GM19324 (cell line): ENCODE measurements around the gene SFMBT1.

Source experiments
- ATAC-seq: cut with Tn5 transposase; IDR thresholded peaks from one replicate; pipeline ENCODE4 v1.9.1; 2021; ENCODE audit warnings: mild to moderate bottlenecking, moderate library complexity; ENCODE audit not compliant: unreplicated experiment, low FRiP score

The SFMBT1 gene

DNA sequence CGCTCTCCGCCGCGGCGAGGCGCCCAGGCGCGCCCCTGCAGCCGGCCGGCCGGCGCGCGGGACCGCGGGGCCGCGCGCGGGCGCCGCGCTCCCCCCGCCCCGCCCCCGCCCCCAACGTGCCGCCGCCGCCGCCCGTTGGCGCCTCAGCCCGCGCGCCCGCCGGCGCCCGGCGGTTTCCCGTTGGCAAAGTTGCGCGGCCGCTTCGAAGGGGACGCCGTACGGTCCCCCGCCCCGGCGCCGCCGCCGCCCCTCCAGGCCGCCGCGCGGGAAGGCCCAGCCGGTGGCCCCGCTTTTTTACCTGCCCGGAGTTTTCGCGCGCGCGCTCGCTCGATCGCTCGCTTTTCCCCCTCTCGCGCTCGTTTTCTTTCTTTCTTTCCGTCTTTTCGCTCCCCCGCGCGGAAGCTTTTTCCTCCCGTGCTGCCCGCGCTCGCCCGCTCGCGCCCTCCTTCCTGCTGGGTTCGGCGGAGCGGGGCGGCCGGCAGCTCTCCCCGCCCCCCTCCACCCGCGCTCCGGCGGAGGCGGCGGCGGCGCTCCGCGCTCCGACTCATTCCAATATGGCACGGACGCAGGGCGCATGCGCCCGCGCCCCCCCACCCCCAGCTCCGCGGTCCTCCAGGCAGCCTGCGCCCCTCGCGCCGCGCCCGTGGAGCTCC is at the start of gene SFMBT1:
SFMBT1 (minus strand) TSS at position 556 of the 653 bp plus-strand sequence. CDS start 76,945 bp downstream, outside the sequence.
- ATAC-seq, result peak; percentile 63

DNA sequence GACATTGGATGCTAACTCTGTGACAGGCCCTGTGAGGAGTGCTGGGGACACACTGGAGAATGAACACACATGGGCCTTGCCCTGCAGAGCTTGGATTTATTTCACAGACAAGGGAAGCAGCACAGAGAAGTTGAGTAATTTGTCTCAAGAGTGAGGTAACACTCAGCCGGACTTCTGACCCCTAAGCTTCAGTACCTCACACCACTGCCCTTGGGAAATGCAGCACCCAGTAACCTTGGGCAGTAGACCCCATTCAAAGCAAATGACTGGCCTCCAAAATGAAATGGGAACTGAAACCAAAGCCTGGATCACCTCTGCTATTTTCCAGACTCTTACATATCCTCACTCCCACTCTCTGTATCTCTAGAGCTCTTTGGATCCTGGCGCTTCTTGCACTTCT is 47.1 kb upstream of the SFMBT1 start:
- no peak for ATAC-seq

- ATAC-seq, result no peak
These were observed 46.3 kb upstream of the SFMBT1 start for GRCh38 chr3:53092216-53092615.

DNA sequence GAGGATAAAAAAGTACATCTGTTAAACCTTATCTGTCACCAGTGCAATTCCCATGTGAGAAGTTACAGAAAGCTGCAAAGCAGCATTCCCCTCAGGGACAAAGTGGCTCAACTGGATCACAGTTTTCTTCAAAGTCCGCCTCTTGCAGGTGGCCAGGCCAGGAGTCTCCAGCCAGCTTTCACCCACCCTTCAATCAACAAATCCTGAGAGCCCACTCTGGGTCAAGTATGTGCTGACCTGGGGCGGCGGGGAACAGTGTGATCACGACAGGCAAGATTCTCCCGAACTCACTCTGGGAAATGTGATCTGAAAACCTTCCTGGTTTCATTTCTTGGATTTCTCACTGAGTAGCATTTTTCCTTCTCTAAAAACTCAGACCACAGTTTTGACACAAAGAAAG is 45.1 kb upstream of the SFMBT1 start:
- no peak for ATAC-seq

DNA sequence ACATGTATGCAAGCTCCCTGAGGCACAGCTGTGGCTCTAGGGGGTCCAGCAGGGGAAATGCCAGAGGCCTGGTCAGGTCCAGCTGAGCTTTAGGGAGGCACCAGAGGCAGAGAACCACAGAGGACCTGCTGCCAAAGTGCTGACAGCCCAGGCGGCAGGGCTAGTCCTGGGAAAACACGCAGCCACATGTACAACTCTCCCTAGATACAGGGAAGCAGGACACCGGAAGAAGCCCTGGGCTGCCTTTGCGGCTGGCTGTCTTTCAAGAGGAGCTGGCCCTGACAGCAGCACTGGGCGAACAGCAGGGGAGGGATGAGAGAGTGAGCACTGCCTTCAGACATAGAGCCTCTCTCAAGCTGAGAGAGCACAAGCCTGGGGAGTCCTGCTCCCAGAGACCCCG is 43.6 kb upstream of the SFMBT1 start:
- ATAC-seq, result no peak

DNA sequence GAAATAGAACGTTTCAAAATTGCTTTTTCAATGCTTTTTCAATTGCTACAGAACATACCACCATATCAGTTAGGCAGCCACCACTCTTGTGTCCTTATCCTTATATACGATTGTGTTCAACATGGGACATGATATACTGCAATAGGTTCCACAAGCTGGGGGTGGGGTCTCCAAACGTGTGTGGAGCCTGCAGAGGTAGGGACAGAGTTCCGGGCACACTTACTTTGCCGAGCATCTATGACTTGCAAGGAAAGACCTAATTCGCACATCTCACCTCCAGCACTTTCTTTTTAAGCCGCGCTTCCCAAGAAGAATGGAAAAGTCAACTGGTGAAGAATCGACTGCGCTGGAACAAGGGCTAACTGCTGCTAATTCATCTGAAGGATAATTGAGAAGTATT is 39.6 kb upstream of the SFMBT1 start:
- ATAC-seq, result no peak

DNA sequence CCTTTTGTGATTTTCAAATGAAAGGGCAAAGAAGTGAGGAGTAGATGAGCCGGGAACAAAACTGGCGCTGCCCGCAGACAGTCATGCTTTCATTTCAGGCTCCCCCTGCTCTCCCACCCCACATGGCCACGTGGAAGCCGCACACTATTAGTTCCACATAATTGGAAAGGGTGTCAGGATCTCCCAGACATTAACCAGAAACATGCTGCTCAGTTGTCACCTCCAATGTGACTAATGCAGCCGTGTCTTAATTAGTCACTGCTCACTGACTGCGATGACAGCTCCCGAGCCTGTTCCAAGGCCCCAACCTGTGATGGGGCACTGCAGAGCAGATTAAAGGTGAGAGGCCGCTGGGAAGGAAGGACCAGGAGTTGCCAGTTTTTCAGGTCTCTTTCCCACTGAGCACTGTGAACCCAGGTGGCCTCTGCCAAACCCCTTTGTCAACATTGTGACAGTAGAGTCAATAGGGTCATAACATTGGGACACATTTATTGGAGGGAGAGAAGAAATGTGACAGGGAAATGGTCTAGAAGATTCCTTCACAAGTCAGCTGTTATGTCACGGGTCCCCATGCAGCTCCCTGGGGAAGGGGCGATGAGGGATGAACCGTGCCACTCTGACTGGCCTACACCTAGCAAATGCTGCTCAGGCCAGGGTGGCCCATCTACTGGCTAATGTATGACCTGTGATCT is 38.6 kb upstream of the SFMBT1 start:
- ATAC-seq, result no peak

- ATAC-seq, result no peak
These were observed 38.1 kb upstream of the SFMBT1 start for GRCh38 chr3:53083949-53084309.

DNA sequence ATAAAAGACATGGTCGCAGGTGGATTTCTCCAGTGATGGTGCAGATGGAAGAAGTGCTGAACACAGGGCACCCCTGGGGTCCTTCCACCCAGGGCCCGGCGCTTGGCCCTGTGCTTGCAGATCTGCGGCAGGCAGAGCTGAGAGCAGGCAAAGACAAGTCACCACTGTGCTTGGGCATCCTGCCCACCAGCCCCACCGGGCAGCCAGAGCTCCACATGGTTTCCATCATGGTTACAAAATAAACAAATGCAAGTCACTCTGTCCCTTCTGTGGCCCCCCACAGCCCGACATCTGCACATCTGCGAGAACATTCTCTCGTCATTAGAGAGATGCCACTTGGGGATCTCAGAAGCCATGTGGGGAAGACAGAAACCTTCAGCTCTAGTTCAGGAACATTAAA is 37.6 kb upstream of the SFMBT1 start:
- no peak for ATAC-seq

DNA sequence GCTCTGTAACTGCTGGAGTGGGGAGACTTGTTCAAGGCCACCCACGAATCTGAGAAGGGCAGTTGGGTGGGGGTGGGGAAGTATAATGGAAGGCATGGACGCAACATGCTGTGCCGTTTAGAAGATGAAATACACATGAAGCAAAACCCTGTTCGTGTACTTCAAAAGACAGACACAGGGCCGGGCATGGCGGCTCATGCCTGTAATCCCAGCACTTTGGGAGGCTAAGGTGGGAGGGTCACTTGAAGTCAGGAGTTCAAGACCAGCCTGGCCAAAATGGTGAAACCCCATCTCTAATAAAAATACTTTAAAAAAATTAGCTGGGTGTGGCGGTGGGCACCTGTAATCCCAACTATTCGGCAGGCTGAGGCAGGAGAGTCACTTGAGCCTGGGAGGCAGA is 36.9 kb upstream of the SFMBT1 start:
- no peak for ATAC-seq

GRCh38 chr3:53081318-53081717 is 35.4 kb upstream of the SFMBT1 start:
- no peak for ATAC-seq

DNA sequence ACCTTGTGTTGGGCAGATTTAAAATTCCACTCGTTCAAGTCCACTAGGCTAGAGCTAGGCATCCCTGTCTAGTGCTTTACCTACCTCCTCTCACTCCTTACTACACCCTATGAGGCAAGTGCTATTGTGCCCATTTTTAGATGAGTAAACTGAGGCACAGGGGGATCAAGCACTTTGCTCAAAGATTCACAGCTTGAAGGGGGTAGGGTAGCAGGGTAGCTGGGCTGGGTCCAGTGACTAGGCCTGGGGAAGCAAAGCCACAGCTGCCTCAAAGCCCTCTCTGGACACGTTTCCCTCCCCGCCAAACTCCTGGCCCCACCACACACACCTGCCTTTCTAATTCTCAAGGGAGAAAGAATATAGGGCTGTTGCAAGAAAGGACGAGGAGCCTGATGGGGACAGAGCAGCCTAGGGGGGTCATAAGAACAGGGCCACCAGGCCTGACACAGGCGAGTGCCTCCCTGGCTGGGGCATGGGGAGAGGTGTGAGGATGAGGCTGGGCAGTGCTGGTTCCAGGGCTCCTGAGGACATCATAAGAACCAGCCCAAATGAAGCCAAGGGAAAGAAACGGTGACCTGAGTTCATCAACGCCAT is 34.8 kb upstream of the SFMBT1 start:
- no peak for ATAC-seq

DNA sequence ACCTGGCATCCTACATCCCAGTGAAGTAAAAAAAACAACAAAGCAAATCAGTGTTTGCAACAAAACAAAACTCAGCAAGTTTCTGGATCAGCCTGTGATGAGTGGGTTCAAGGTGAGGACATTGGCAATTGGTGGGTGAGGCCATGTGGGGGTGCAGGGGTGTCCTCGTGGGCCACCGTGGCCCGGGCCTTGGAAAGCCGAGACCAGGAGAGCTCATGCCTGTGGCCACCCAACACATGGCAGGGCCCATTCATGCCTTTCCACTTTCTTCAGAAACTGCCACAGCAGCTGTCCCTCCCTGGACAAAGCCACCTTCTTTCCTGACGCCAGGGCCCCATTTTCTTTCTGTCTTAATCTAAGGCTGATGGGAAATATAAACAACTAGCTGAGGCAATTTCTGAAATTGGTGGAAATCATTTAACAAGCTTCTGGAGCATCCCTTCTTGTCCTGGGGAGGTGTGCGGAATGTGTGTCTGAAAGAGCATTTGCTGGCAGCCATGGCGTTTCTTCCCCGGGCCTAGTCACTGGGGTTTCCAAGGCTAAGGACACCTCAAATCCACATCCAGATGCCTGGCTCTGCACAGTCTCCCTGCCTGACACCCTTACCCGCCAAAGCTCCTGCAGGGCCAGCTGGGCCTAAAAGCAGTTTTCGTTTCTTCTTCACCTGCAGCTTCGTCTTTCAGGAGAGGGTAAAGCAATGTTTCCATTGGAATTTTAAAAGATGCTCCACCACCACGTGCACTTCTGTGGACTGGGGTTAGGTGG is 34.1 kb upstream of the SFMBT1 start:
- ATAC-seq, result no peak

DNA sequence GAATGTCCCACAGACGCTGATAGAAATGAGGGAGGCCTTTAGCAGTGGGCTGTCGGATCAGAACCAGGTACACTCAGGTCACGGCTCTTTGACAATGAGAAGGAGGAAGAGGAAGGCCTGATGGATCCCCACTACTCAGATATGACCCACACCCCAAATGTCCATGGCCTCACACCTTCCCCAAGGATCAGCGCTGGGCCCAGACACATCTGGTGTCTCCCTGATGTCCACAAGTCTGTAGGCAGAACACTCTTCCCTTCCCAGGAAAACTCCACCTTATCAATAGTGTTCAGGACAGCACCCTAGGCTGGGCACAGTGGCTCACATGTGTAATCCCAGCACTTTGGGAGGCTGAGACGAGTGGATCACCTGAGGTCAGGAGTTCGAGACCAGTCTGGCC is 33.3 kb upstream of the SFMBT1 start:
- ATAC-seq, result no peak

- ATAC-seq, result no peak
These were observed 32.8 kb upstream of the SFMBT1 start for GRCh38 chr3:53078656-53079055.

GRCh38 chr3:53077476-53078220 is 31.8 kb upstream of the SFMBT1 start:
- ATAC-seq, result no peak

DNA sequence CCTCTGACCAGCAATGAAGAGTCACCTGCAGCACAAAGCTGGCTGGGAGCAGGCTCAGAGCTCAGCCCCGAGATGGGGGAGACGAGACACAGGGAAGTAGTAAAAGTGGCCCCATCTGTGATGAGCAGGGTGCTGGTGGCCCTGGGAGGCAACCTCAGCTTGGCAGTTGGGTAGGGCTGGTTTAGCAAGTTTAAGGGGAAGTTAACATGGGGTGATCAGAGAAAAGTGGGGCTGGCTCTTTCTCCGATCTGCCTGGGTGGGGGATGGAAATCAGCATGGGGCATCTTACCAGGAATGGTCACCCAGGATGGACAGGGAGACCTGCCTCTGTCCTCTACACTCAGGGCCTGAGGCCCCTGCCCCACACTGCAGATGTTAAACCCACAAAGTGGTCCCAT is 29.9 kb upstream of the SFMBT1 start:
- ATAC-seq, result no peak

DNA sequence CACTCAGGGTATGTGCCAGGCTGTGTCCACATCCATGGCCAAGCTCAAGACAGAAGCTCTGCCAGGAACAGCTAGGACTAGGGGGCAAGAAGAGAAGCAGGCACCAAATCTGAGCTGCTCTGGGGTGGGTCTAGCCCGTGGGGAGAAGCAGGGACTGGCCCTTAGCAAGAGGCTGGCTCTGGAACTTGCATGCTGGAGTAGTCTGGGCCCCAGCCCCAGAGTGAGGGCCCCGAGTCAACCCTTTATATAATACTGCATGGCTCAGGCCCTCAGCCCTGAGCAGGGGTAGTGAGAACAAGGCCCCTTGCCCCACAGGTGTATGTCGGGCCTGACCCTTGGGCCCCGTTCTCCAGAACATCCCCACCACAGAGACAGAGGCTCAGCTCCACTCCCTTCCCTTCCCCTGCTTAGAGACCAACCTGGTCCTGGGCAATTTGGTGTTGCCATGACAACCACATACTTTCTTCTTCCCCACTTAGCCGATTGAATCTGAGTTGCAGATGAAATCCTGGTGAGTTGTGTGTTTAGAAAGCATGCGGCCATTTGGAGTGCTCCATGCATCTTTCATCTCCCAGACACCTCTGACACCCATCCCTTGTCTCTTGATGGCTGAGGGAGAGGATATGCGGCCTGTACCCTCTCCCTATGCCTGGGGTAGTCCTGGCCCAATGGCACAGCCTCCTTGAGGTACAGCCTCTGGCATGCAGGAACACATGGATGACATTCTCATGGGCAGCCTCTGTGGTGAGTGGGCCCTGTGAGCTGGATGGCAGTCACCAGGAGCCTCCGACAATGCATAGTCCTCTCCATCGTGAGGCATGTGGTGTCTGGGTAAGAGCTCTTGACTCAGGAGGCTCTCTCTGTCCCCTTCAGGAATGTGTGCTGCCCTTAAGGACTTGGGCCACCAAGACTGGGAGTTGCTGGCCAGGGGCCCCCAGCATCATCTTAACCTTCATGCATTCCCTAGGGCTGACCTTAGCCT is 29.2 kb upstream of the SFMBT1 start:
- no peak for ATAC-seq

- no peak for ATAC-seq
These were observed 28.5 kb upstream of the SFMBT1 start for GRCh38 chr3:53074366-53074696.
